LNCaP clone FGC (cell line): ENCODE measurements around the gene SH3YL1.

Experiments used
- DNase-seq: peaks from one replicate; pipeline ENCODE4 v3.0.0-alpha.2; 2011; ENCODE audit warnings: low read depth
- H3K4me3 ChIP-seq: 2 replicates; pipeline ENCODE4 v1.5.1; 2011; ENCODE audit warnings: mild to moderate bottlenecking, low read depth, low read length, control low read depth
- TF ChIP-seq, protein P1 (sequence below): IDR thresholded peaks from 2 replicates; pipeline ENCODE4 v1.5.1; 2012; ENCODE audit warnings: mild to moderate bottlenecking; ENCODE audit not compliant: control insufficient read depth, insufficient read depth; ENCODE audit errors: extremely low read depth

Gene SH3YL1

GRCh38 chr2:296354-296753 is 32.5 kb upstream of the SH3YL1 start:
- DNase-seq: no peak
- no peak overlapping the region for H3K4me3 ChIP-seq
- TF ChIP-seq, protein P1, sequence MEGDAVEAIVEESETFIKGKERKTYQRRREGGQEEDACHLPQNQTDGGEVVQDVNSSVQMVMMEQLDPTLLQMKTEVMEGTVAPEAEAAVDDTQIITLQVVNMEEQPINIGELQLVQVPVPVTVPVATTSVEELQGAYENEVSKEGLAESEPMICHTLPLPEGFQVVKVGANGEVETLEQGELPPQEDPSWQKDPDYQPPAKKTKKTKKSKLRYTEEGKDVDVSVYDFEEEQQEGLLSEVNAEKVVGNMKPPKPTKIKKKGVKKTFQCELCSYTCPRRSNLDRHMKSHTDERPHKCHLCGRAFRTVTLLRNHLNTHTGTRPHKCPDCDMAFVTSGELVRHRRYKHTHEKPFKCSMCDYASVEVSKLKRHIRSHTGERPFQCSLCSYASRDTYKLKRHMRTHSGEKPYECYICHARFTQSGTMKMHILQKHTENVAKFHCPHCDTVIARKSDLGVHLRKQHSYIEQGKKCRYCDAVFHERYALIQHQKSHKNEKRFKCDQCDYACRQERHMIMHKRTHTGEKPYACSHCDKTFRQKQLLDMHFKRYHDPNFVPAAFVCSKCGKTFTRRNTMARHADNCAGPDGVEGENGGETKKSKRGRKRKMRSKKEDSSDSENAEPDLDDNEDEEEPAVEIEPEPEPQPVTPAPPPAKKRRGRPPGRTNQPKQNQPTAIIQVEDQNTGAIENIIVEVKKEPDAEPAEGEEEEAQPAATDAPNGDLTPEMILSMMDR: no peak

DNA sequence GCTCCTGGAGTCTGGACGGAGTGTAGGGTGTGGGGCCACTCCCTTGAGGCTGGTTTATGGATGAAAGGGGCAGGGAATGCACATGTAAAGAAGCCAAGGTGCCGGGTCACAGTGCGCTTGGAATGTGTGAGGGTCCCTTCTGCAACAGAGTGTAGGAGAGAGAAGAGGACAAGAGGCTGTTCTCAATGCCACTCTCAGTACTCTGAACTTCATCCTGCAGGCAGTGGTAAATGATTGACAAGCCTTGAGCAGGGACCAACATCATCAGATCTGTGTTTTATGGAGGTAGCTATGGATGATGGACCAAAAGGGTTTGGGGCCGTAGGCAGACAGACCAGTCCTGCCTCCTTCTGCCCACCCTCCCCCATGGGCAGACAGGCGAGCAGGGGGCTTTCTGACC is 31.3 kb upstream of the SH3YL1 start:
- DNase-seq: no peak

DNA sequence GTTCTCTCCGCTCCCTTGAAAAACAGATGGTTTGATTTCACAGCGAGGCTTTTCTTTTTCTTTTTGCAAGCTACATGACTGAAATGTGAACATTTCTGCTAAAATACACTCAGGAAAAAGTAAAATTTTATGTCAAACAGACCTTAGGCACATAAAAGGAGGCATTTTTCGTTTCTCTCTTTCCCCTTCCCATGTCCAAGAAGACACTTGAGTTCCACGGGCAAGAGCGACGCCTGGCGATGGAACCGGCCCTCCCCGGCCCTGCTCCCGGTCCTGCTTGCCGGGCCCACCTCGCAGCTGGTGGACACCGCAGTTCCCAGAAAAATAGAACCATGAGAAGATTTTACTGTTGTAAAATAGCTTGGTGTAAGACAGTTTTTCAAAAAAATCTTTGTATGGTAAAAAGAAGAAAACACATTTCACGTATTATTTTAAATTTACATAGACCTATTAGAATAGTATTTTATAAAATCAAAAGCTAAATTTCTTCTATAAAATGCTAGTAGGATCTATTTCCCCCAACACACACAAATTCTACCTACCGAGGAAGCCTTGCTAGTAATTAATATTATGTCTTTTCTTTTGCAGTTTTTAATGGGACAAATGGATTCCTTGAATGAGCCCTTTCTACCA is 26.4 kb upstream of the SH3YL1 start:
- TF ChIP-seq, protein P1: peak; percentile 77
- peak overlapping the region; percentile 32 for H3K4me3 ChIP-seq
- DNase-seq: peak; percentile 14

More for the DNA sequence above, 31.3 kb upstream of the SH3YL1 start:
- TF ChIP-seq, protein P1: no peak
- H3K4me3 ChIP-seq: no peak overlapping the region

GRCh38 chr2:289362-290089 is 25.7 kb upstream of the SH3YL1 start:
- TF ChIP-seq, protein P1: no peak
- peak overlapping the region; percentile 32 for H3K4me3 ChIP-seq
- no peak for DNase-seq

GRCh38 chr2:288758-289361 is 25.0 kb upstream of the SH3YL1 start:
- TF ChIP-seq, protein P1: no peak
- DNase-seq: no peak

DNA sequence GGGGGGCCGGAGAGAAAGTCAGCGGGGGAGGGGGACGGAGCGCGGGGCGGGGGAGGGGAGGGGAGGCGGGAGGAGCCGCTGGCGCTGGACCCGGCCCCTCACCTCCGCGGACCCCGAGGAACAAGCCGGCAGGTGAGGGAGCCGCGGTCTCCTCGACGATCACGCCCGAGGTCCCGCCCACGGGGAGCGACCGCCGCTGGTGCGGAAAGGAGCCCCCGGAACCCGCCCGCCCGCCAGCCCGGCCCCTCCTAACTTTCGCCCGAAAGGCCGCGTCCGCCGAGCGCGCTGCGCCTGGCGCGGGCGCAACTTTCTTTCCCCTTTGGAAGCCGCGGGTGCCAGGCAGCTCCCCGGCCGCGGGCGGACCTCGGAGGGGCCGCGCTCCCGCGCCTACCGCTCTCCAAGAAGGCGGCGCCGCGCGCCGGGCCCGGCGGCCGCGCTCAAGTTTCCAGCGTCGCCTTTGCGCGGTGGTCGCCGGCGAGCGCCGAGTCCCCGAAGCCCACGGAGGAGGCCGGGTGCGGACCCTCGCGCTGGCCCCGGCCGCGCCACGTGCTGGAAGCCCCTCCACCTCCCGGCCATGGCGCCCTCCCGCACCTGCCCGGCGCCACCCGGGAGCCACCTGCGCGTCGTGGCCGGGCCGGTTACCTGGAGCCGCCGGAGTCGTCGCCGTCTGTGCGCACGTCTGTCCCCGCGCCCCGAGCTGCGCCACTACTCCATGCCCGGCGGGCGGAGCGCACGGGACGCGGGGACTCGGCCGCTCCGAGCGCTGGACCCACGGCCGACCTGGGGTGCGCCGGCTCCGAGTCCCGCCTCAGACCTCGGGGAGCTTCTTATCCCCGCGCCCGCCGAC is 24.3 kb upstream of the SH3YL1 start, which contains the start of gene ALKAL2:
ALKAL2 (minus strand) TSS at position 181 of the 847 bp plus-strand sequence. CDS start 256 bp downstream, outside the sequence.
- DNase-seq: no peak
- TF ChIP-seq, protein P1: no peak
- H3K4me3 ChIP-seq: no peak within 1 kb of the TSS

More at GRCh38 chr2:288758-289361, 25.0 kb upstream of the SH3YL1 start:
- no peak overlapping the region for H3K4me3 ChIP-seq
